ENCODE results near the gene CNP. TPM values are rescaled to one million over a fixed set of nuclear protein-coding genes. Genes with fewer than 3 reads are reported as not detected.
A peak's percentile ranks its signal among the peaks of the same experiment; 100 is the strongest.

CNP gene
- total and polyA plus RNA-seq, 2 donors (not counting 1 experiment from before 2014, with no cell fraction given) = 57.7 to 60.4 TPM

- no peak overlapping the region for H2AFZ ChIP-seq (ENCODE audit: low read length)
- peaks cover 12% of the 10 kb centered on the region for H3K4me1 ChIP-seq (ENCODE audit: control insufficient read depth, extremely low read depth, insufficient read depth, low read length)
- H3K4me3 ChIP-seq (replicated peaks in 1 of 4; ENCODE audit: control extremely low read depth in 1 of 4, insufficient read depth in 1 of 4, low read depth in 3 of 4, low read length in 4 of 4) = no peak overlapping the region
- H3K4me2 ChIP-seq (ENCODE audit: extremely low read depth, insufficient read depth, low read length) = no peak overlapping the region
- H3K27ac ChIP-seq (ENCODE audit: insufficient read depth, low read length) = no peak overlapping the region
- H3K9ac ChIP-seq (ENCODE audit: insufficient read depth, low read length) = no peak overlapping the region
- no peak for DNase-seq (ENCODE audit: low read depth in 2 of 2)
- TF ChIP-seq CTCF (conservative IDR thresholded peaks at IDR 0.05 in 1 of 2, IDR thresholded peaks at IDR 0.05 in 1 of 2; ENCODE audit: low read depth in 1 of 2, low read length in 2 of 2) = no peak
- no peak for TF ChIP-seq EZH2 (IDR thresholded peaks at IDR 0.05; ENCODE audit: low read length, missing control alignments)
- H3K79me2 ChIP-seq (ENCODE audit: control insufficient read depth, insufficient read depth, low read length) = peaks cover 64% of the 10 kb centered on the region
- no peaks in the 10 kb centered on the region for H3K27me3 ChIP-seq (ENCODE audit: control insufficient read depth, insufficient read depth, low read length)
- peaks cover 10% of the 10 kb centered on the region for H3K36me3 ChIP-seq (ENCODE audit: control insufficient read depth, insufficient read depth, low read length)
- no peaks in the 10 kb centered on the region for H4K20me1 ChIP-seq (ENCODE audit: control insufficient read depth, extremely low read depth, insufficient read depth, low read length)
- H3K9me3 ChIP-seq (ENCODE audit: control insufficient read depth, insufficient read depth, low read depth, low read length) = no peaks in the 10 kb centered on the region
Measured at GRCh38 chr17:42002175-42002791, 35.7 kb downstream of the CNP start.

DNA sequence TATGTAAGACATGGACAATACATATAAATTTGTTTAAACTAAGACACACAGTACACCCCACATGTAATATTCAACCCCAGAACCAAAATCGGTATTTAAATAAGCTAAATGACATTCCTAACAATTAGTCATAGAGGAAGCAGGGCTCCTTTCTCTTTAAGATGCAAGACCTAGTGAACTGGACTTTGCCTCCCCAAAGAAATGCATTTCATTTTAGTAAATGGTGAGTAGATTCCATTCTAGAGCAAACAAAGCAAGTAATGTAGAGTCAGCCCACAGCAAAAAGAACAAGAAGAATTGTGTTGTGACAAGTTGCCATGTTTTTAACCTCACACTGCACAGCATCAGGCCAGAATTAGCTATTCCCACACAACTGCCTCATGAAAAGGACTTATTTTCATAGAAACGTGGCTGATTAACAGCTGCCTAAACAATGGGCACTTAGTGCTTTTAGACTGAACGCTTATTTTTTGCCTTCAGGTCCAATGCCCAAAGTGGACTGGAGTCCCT is 36.3 kb downstream of the CNP start:
- H3K36me3 ChIP-seq (ENCODE audit: control insufficient read depth, insufficient read depth, low read length) = peaks cover 5% of the 10 kb centered on the region
- H3K27ac ChIP-seq (ENCODE audit: insufficient read depth, low read length) = no peak overlapping the region

DNA sequence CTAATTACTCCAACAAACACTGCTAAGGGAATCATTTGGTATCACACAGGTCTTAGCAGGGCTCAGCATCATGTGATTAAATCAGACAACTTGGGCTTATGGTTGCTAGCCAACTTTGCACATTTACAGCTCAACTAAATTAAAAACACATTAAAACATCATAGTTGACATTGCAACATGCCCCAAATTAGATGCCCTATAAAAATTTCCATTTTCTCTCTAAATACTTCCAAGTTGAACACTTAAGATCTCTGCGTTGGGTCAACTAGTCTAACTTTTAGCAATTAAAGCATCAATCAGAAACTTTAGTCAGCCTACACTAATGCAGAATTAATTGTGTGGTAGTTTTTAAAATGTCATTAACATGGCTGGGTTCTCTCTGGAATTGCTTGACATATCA is 38.6 kb downstream of the CNP start:
- peaks cover 4% of the 10 kb centered on the region for H3K36me3 ChIP-seq (ENCODE audit: control insufficient read depth, insufficient read depth, low read length)
- H4K20me1 ChIP-seq (ENCODE audit: control insufficient read depth, extremely low read depth, insufficient read depth, low read length) = no peaks in the 10 kb centered on the region
- no peak overlapping the region for H3K9ac ChIP-seq (ENCODE audit: insufficient read depth, low read length)
- H3K27me3 ChIP-seq (ENCODE audit: control insufficient read depth, insufficient read depth, low read length) = no peaks in the 10 kb centered on the region
- H3K9me3 ChIP-seq (ENCODE audit: control insufficient read depth, insufficient read depth, low read depth, low read length) = no peaks in the 10 kb centered on the region
- peaks cover 12% of the 10 kb centered on the region for H3K4me1 ChIP-seq (ENCODE audit: control insufficient read depth, extremely low read depth, insufficient read depth, low read length)
- no peak overlapping the region for H3K27ac ChIP-seq (ENCODE audit: insufficient read depth, low read length)
- no peak overlapping the region for H2AFZ ChIP-seq (ENCODE audit: low read length)
- H3K79me2 ChIP-seq (ENCODE audit: control insufficient read depth, insufficient read depth, low read length) = peaks cover 88% of the 10 kb centered on the region
- H3K4me2 ChIP-seq (ENCODE audit: extremely low read depth, insufficient read depth, low read length) = no peak overlapping the region
- TF ChIP-seq EZH2 (IDR thresholded peaks at IDR 0.05; ENCODE audit: low read length, missing control alignments) (no peak), CTCF (conservative IDR thresholded peaks at IDR 0.05 in 1 of 2, IDR thresholded peaks at IDR 0.05 in 1 of 2; ENCODE audit: low read depth in 1 of 2, low read length in 2 of 2) (no peak)
- H3K4me3 ChIP-seq (replicated peaks in 1 of 4; ENCODE audit: control extremely low read depth in 1 of 4, insufficient read depth in 1 of 4, low read depth in 3 of 4, low read length in 4 of 4) = no peak overlapping the region
- no peak for DNase-seq (ENCODE audit: low read depth in 2 of 2)

More for the DNA sequence above, 36.3 kb downstream of the CNP start:
- DNase-seq (ENCODE audit: low read depth in 2 of 2) = peak in 1 of 2 donors; percentile 78
- H4K20me1 ChIP-seq (ENCODE audit: control insufficient read depth, extremely low read depth, insufficient read depth, low read length) = no peaks in the 10 kb centered on the region
- peak overlapping the region; percentile 30 for H3K4me2 ChIP-seq (ENCODE audit: extremely low read depth, insufficient read depth, low read length)
- TF ChIP-seq EZH2 (IDR thresholded peaks at IDR 0.05; ENCODE audit: low read length, missing control alignments) (no peak), CTCF (conservative IDR thresholded peaks at IDR 0.05 in 1 of 2, IDR thresholded peaks at IDR 0.05 in 1 of 2; ENCODE audit: low read depth in 1 of 2, low read length in 2 of 2) (no peak)
- no peak overlapping the region for H2AFZ ChIP-seq (ENCODE audit: low read length)
- peaks cover 12% of the 10 kb centered on the region for H3K4me1 ChIP-seq (ENCODE audit: control insufficient read depth, extremely low read depth, insufficient read depth, low read length)
- no peaks in the 10 kb centered on the region for H3K9me3 ChIP-seq (ENCODE audit: control insufficient read depth, insufficient read depth, low read depth, low read length)
- no peak overlapping the region for H3K9ac ChIP-seq (ENCODE audit: insufficient read depth, low read length)
- H3K27me3 ChIP-seq (ENCODE audit: control insufficient read depth, insufficient read depth, low read length) = no peaks in the 10 kb centered on the region
- no peak overlapping the region for H3K4me3 ChIP-seq (replicated peaks in 1 of 4; ENCODE audit: control extremely low read depth in 1 of 4, insufficient read depth in 1 of 4, low read depth in 3 of 4, low read length in 4 of 4)
- peaks cover 69% of the 10 kb centered on the region for H3K79me2 ChIP-seq (ENCODE audit: control insufficient read depth, insufficient read depth, low read length)

All from fibroblast of lung (primary cell).